Renal cortex interstitium (tissue), 11 donors: Measurements from ENCODE around the gene RIC8B. TPM values are rescaled to one million over a fixed set of nuclear protein-coding genes. Genes with fewer than 3 reads are reported as not detected.
A peak's percentile ranks its signal among the peaks of the same experiment; 100 is the strongest.

Source experiments
- DNase-seq, 11 donors: peaks; one replicate each; pipeline ENCODE4 v3.0.0-alpha.2; 2013; ENCODE audit warnings: low read depth in 9 of 11, low spot score in 4 of 11; ENCODE audit errors: extremely low read depth in 1 of 11
- polyA plus RNA-seq, 3 donors: library from polyadenylated mRNA; unstranded; fragments of 120-200 nt; gene quantifications; one replicate each; pipeline ENCODE4 v1.2.1, GENCODE V29; 2013; ENCODE audit not compliant: insufficient read length in 3 of 3

The RIC8B gene
- polyA plus RNA-seq, 3 donors: 24.5 to 27.6 (median 27.5) TPM

GRCh38 chr12:106888348-106888970 is 114.0 kb downstream of the RIC8B start:
- DNase-seq: no peak

- DNase-seq: no peak
Measured at GRCh38 chr12:106889326-106889725, 114.8 kb downstream of the RIC8B start.

GRCh38 chr12:106889950-106890626 is 115.6 kb downstream of the RIC8B start:
- DNase-seq: no peak

GRCh38 chr12:106892075-106892474 is 117.6 kb downstream of the RIC8B start:
- no peak for DNase-seq

GRCh38 chr12:106893451-106893850 is 119.0 kb downstream of the RIC8B start:
- no peak for DNase-seq

- DNase-seq: no peak
Measured at GRCh38 chr12:106894774-106895173, 120.3 kb downstream of the RIC8B start.

GRCh38 chr12:106896603-106897002 is 122.1 kb downstream of the RIC8B start:
- no peak for DNase-seq

- DNase-seq: no peak
Measured at GRCh38 chr12:106897082-106897481, 122.6 kb downstream of the RIC8B start.

- DNase-seq: peak in 3 of 11 donors; percentile 18 to 42 (median 32)
Measured at GRCh38 chr12:106897981-106898901, 123.8 kb downstream of the RIC8B start.

GRCh38 chr12:106900554-106900953 is 126.1 kb downstream of the RIC8B start:
- DNase-seq: no peak

- DNase-seq: no peak
Measured at GRCh38 chr12:106901276-106901675, 126.8 kb downstream of the RIC8B start.

GRCh38 chr12:106902053-106902452 is 127.6 kb downstream of the RIC8B start:
- DNase-seq: no peak

- DNase-seq: peak in 9 of 11 donors; percentile 45 to 68 (median 54)
Measured at GRCh38 chr12:106903241-106903945, 128.9 kb downstream of the RIC8B start.

- DNase-seq: no peak
Measured at GRCh38 chr12:106906715-106907114, 132.2 kb downstream of the RIC8B start.

GRCh38 chr12:106907411-106907810 is 132.9 kb downstream of the RIC8B start:
- DNase-seq: no peak

GRCh38 chr12:106907846-106908245 is 133.4 kb downstream of the RIC8B start:
- DNase-seq: no peak

GRCh38 chr12:106908561-106908960 is 134.1 kb downstream of the RIC8B start:
- no peak for DNase-seq

- no peak for DNase-seq
Measured at GRCh38 chr12:106910202-106910601, 135.7 kb downstream of the RIC8B start.

GRCh38 chr12:106911581-106911980 is 137.1 kb downstream of the RIC8B start:
- DNase-seq: no peak
